ENCODE measurements around the gene FOXC1.

The FOXC1 gene

GRCh38 chr6:1598886-1599285 lies 10.8 kb upstream of the FOXC1 start:
- no peak for TF ChIP-seq CTCF (IDR thresholded peaks at IDR 0.05; ENCODE audit: insufficient read depth, low read depth, low read length, missing control alignments)
- DNase-seq (ENCODE audit: low read depth), result no peak
- H3K4me3 ChIP-seq (ENCODE audit: low read depth, low read length), result no peak overlapping the region

- H3K4me3 ChIP-seq (ENCODE audit: low read depth, low read length), result no peak overlapping the region
- DNase-seq (ENCODE audit: low read depth), result no peak
- no peak for TF ChIP-seq CTCF (IDR thresholded peaks at IDR 0.05; ENCODE audit: insufficient read depth, low read depth, low read length, missing control alignments)
Measured at GRCh38 chr6:1599469-1599868, 10.2 kb upstream of the FOXC1 start.

- no peak for DNase-seq (ENCODE audit: low read depth)
- no peak overlapping the region for H3K4me3 ChIP-seq (ENCODE audit: low read depth, low read length)
- no peak for TF ChIP-seq CTCF (IDR thresholded peaks at IDR 0.05; ENCODE audit: insufficient read depth, low read depth, low read length, missing control alignments)
Measured at GRCh38 chr6:1600063-1600763, 9.5 kb upstream of the FOXC1 start.

- no peak for DNase-seq (ENCODE audit: low read depth)
- H3K4me3 ChIP-seq (ENCODE audit: low read depth, low read length), result no peak overlapping the region
- TF ChIP-seq CTCF (IDR thresholded peaks at IDR 0.05; ENCODE audit: insufficient read depth, low read depth, low read length, missing control alignments), result no peak
Measured at GRCh38 chr6:1600764-1601157, 9.0 kb upstream of the FOXC1 start.

GRCh38 chr6:1601158-1602048 lies 8.3 kb upstream of the FOXC1 start:
- no peak for TF ChIP-seq CTCF (IDR thresholded peaks at IDR 0.05; ENCODE audit: insufficient read depth, low read depth, low read length, missing control alignments)

GRCh38 chr6:1602049-1602713 lies 7.5 kb upstream of the FOXC1 start:
- H3K4me3 ChIP-seq (ENCODE audit: low read depth, low read length), result no peak overlapping the region
- TF ChIP-seq CTCF (IDR thresholded peaks at IDR 0.05; ENCODE audit: insufficient read depth, low read depth, low read length, missing control alignments), result no peak
- DNase-seq (ENCODE audit: low read depth), result no peak

More at GRCh38 chr6:1601158-1602048, 8.3 kb upstream of the FOXC1 start:
- H3K4me3 ChIP-seq (ENCODE audit: low read depth, low read length), result no peak overlapping the region
- DNase-seq (ENCODE audit: low read depth), result no peak

All from GM12865 (cell line).